GM13976 (cell line): Measurements from ENCODE around the gene RARB.

Experiments
- DNase-seq: peaks from one replicate; pipeline ENCODE4 v3.0.0; 2012; ENCODE audit warnings: low spot score
- in situ Hi-C: fragments of 300-500 bp; cut with MboI; formaldehyde crosslinking; loops from one replicate; pipeline ENCODE4 v1.12.0; 2022; ENCODE audit warnings: low sequenced_read_pairs, mixed read lengths, inconsistent platforms; ENCODE audit not compliant: unreplicated experiment
- TF ChIP-seq, protein P1 (sequence below): IDR thresholded peaks from 2 replicates; pipeline ENCODE4 v1.5.1; 2012; ENCODE audit warnings: borderline replicate concordance, mild to moderate bottlenecking; ENCODE audit not compliant: insufficient read depth; ENCODE audit errors: extremely low read depth, missing control alignments, control extremely low read depth

RARB gene

DNA sequence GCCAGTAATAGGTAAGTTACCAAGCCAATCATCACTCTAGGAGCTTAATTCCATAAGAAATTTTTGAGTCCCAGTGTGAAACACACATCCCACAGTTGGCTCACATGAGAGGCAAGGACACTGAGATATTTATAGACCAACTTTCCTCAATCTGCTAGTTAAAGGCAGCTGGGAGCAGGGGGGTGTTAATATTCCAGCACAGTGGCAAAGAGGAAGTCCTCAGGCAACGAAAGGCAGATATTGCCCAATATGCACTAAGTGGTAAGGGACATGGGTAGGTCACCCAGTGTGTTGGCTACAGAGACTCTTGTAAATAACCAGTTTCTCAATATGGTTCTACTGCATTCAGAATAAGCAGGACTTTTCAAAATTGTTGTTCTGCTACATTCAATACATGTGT is 175.6 kb downstream of the RARB start:
- DNase-seq, result no peak
- in situ Hi-C loops, result no loop called here
- TF ChIP-seq, protein P1, sequence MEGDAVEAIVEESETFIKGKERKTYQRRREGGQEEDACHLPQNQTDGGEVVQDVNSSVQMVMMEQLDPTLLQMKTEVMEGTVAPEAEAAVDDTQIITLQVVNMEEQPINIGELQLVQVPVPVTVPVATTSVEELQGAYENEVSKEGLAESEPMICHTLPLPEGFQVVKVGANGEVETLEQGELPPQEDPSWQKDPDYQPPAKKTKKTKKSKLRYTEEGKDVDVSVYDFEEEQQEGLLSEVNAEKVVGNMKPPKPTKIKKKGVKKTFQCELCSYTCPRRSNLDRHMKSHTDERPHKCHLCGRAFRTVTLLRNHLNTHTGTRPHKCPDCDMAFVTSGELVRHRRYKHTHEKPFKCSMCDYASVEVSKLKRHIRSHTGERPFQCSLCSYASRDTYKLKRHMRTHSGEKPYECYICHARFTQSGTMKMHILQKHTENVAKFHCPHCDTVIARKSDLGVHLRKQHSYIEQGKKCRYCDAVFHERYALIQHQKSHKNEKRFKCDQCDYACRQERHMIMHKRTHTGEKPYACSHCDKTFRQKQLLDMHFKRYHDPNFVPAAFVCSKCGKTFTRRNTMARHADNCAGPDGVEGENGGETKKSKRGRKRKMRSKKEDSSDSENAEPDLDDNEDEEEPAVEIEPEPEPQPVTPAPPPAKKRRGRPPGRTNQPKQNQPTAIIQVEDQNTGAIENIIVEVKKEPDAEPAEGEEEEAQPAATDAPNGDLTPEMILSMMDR, result no peak

DNA sequence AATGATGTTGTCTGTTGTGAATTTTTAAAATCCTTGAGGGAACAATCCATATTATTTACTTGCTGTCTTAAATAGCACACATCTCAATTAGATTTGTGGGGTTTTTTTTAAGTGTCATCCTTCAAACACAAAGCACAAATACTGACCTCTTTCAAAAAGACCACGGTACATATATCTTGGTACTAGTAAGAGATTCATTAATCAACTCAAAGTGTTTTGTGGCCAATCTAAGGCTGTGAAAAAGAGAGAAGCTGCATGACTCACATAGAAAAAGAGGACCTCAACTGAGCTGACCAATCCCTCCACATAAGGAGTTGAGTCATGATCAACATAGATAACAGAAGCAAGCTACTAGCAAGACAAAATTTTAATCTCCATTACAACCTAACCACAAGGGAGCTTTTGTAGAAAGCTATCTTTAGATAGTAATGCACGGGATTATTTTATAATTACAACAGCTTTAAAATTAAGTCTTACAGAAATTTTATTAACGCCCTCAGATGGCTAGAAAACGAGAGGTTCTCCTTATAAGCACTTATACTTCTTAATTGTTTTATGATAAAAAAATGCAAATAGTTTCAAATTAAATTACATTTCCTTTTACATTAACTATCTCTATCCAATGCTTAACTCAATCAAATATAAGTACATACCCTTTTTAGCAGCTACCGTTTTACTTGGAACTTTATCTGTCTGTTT is 176.2 kb downstream of the RARB start:
- in situ Hi-C loops, result no loop called here
- TF ChIP-seq, protein P1, result no peak
- no peak for DNase-seq

DNA sequence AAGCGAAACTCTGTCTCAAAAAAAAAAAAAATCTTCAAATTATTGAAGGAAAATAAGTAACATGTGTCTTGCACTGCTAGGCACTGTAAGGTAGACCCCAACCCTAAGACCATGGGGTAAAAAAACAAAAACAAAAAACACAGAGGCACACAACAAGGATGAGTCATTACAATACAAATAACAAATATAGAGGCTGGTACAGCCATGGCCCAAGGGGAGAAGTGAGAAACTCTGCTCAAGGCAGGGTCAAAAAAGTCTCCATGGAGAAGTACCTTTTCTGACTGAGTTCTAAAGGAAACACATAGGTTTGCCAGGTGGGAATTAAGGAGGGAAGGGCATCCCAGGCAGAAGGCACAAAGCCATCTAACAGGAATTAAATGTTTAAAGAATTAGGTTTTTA is 182.1 kb downstream of the RARB start:
- in situ Hi-C loops, result no loop called here
- no peak for DNase-seq
- TF ChIP-seq, protein P1, result no peak

DNA sequence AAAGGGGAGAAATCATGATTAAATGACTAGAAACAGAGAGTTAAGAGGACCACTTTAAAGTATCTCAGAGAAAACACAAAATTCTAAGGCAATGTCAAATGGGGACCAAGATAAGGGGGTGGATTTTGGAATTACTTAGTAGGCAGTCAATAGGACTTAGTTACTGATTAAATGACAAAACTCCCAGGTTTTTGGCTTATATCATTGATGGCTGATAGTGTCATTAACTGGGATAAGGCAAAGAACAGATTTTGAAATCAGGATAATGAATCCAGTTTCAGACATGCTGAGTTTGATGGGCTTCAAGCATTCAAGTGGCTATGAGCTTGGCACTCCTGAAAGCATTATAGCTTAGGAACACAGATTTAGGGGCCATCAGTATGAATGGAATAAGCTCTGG is 182.7 kb downstream of the RARB start:
- TF ChIP-seq, protein P1, result no peak
- in situ Hi-C loops, result no loop called here
- DNase-seq, result no peak

DNA sequence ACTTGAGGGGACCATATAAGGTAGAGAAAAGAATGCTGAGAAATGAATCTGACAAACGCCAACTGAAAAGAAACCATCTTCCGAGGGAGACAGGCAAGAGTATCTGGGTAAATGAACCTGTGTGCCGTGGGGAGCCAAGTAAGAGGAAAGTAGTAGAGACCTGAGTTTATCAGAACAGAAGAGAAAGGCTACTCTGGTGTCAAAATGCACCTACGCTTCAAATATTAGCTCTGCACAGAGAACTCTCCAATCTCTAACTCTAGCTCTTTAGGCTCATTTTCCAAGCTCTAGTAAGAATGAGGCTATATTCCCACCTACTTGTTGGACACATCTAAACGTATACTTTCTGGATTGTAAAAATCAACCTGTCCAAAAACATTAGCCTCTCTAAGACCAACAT is 183.1 kb downstream of the RARB start:
- in situ Hi-C loops, result no loop called here

DNA sequence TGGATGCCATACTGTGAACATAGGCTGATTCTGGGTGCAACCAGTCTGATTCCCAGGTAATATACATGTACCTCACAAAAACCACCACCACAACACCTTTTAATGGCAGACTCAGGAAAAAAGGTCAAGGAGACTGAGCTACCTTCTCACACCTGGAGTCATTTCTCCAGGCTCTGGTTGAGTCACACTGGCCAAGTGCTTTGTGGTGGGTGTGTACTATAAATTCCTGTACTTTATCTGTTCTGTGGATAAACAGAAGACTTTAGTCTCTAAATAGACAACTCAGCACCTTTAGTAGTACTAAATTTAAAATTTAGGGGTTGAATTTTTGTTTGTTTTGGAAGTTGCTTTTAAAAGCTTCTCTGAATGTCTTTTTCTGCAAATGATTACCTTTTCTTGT is 190.0 kb downstream of the RARB start:
- DNase-seq, result no peak
- in situ Hi-C loops, result no loop called here

More for the DNA sequence above, 183.1 kb downstream of the RARB start:
- DNase-seq, result no peak
- TF ChIP-seq, protein P1, result no peak

More for the DNA sequence above, 190.0 kb downstream of the RARB start:
- TF ChIP-seq, protein P1, result no peak
